Activated CD8-positive, alpha-beta T cell treated with anti-CD3 and anti-CD28 coated beads, Interleukin-2, amount 10 ng/mL, durations not matched to agents 7 days and 5 days (primary cell): ENCODE data around the gene KEAP1. TPM values are rescaled to one million over a fixed set of nuclear protein-coding genes. Genes with fewer than 3 reads are reported as not detected.
A peak's percentile ranks its signal among the peaks of the same experiment; 100 is the strongest.
"Not testable (repeated sequence)": the region's sequence is repeated elsewhere in the genome, so short reads cannot be mapped to it uniquely, and the experiment has no call there.

Experiments
- ATAC-seq: fragments of 150-1000 bp; cut with Tn5 transposase; one replicate; pipeline ENCODE4 v1.10.0; 2021; ENCODE audit warnings: moderate library complexity
- CTCF ChIA-PET: fragments of 350-600 bp; sonication (Branson Sonifier 250); formaldehyde crosslinking; loops from one replicate; lab custom pipeline; 2021; ENCODE audit warnings: antibody characterized with exemption; lab: Charles Lee
- POLR2A ChIA-PET: fragments of 350-600 bp; sonication (Branson Sonifier 250); formaldehyde crosslinking; loops from one replicate; lab custom pipeline; 2021; ENCODE audit warnings: antibody characterized with exemption; lab: Charles Lee
- DNase-seq: peaks from one replicate; pipeline ENCODE4 v3.0.0-alpha.2; 2020
- H3K27ac Mint-ChIP-seq: one replicate; pipeline ENCODE4 v1.8.0; 2021; ENCODE audit warnings: mild to moderate bottlenecking, mixed read lengths
- H3K27me3 Mint-ChIP-seq: one replicate; pipeline ENCODE4 v1.8.0; 2021; ENCODE audit warnings: low read depth, mixed read lengths
- H3K36me3 Mint-ChIP-seq: one replicate; pipeline ENCODE4 v1.8.0; 2021; ENCODE audit warnings: low read depth, mixed read lengths
- H3K4me1 Mint-ChIP-seq: one replicate; pipeline ENCODE4 v1.8.0; 2021; ENCODE audit warnings: low read depth, mixed read lengths
- H3K4me3 Mint-ChIP-seq: one replicate; pipeline ENCODE4 v1.8.0; 2021; ENCODE audit warnings: mild to moderate bottlenecking, mixed read lengths
- H3K9me3 Mint-ChIP-seq: one replicate; pipeline ENCODE4 v1.8.0; 2022; ENCODE audit warnings: mixed read lengths; ENCODE audit not compliant: insufficient read depth
- total RNA-seq, 2 experiments: library from RNA; stranded (reverse); gene quantifications; one replicate each; pipeline ENCODE4 v1.2.3, GENCODE V29; 2021

KEAP1 gene
- total RNA-seq: 10 to 100 TPM; 89.4 to 92.1 TPM

DNA sequence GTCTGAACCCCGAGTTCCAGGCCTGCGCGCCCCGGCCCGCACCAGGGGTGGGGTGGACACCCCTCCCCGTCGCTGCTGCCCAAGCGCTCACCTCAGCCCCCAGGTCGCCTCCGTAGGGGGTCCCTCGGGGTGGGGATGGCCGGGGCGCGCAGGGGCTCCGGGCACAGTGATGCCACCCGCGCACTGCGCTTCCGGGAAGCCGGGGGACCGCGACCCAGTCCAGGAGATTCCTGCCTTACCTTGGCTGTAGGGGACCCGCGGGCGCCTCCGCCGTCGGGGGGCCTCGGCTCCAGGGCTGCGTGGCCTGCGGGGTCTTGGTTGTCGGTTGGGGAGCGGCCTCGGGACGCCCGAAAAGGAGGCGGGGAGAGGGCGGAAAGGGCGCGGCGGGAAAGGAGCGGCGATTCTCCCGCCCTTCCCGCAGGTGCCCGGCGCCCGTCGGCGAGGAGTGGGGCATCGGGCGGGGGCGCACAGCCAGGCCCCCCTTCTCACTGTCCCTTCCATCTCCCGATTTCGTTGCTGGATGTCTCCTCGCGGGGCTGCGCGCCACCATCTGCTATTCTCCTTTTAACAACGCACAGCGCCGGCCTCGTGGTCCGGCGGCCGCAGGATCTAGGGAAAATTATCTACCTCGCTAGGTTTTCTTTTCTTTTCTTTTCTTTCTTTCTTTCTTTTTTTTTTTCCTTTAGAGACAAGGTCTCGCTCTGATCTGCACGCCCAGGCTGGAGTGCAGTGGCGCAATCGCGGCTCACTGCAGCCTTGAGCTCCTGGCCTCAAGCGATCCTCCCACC lies at the start of gene KEAP1:
Gene KEAP1, minus strand, starts transcription at position 355 of the 788 bp plus-strand sequence. CDS start 3,323 bp downstream, outside the sequence.
- ATAC-seq: peak; percentile 40
- no peaks in the 10 kb centered on the region for H3K27me3 Mint-ChIP-seq
- POLR2A ChIA-PET: interaction anchor here (0.7 to 1.4 kb wide), 4 partner anchors 40 to 85 kb away, joined by 3 to 4 read pairs (median 4); no protein-coding TSS in a partner anchor

DNA sequence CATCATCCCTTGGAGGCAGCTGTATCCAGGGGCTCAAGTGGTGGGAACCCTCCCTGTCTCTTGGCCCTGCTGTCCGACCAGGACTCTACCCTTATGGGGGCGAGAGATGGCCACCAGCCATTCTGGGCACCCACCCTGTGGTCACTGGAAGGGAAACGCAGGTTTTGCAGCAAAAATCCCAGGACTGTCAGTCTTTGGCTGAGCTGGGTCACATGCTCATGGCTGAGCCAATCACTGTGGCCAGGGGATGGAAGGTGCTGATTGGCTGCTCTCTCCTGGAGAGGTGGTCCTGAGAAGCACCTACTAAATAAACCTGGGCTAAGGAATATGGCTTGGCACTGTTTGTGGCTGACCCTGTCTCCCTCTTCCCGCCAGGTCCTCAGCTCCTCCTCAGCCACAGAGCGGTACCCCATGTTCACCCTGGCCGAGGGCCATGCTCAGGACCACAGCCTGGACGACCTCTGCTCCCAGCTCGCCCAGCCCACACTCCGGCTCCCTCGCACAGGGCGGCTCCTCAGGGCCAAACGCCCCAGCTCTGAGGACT lies 49.4 kb upstream of the KEAP1 start:
- Mint-ChIP-seq H3K27ac (peak overlapping the region; percentile 93), H3K4me3 (peak overlapping the region; percentile 63), H3K27me3 (no peaks in the 10 kb centered on the region), H3K4me1 (peaks cover 62% of the 10 kb centered on the region), H3K36me3 (peaks cover 71% of the 10 kb centered on the region), H3K9me3 (no peaks in the 10 kb centered on the region)
- ChIA-PET CTCF (interaction anchor here (0.9 to 7.1 kb wide), 17 partner anchors 11 to 165 kb away, joined by 3 to 76 read pairs (median 7); partner anchors contain the start of genes CDC37, CDKN2D, DNM2 and KRI1), POLR2A (interaction anchor here (1.0 to 8.3 kb wide), 6 partner anchors 9 to 149 kb away, joined by 3 to 141 read pairs (median 4); partner anchors contain the start of genes CDKN2D and KRI1)
- DNase-seq (peak; percentile 45), ATAC-seq (peak; percentile 5)

More for the DNA sequence above, at the start of gene KEAP1:
- peak within 1 kb of the TSS; percentile 88 for H3K4me3 Mint-ChIP-seq
- DNase-seq: peak; percentile 51
- peaks cover 41% of the 10 kb centered on the region for H3K4me1 Mint-ChIP-seq
- H3K36me3 Mint-ChIP-seq: peaks cover 23% of the 10 kb centered on the region
- CTCF ChIA-PET: interaction anchor here (0.9 to 1.1 kb wide), 4 partner anchors 20 to 78 kb away, joined by 3 read pairs; partner anchors contain the start of gene KRI1
- no peaks in the 10 kb centered on the region for H3K9me3 Mint-ChIP-seq
- peak within 1 kb of the TSS; percentile 95 for H3K27ac Mint-ChIP-seq

- DNase-seq: peak; percentile 62
- ATAC-seq: no peak
- POLR2A ChIA-PET: interaction anchor here (1.0 to 8.3 kb wide), 5 partner anchors 15 to 281 kb away, joined by 3 to 141 read pairs (median 4); partner anchors contain the start of genes CDKN2D, ICAM1 and KRI1
- Mint-ChIP-seq H3K4me3 (peak overlapping the region; percentile 25), H3K27ac (peak overlapping the region; percentile 93), H3K27me3 (no peaks in the 10 kb centered on the region), H3K9me3 (no peaks in the 10 kb centered on the region), H3K36me3 (peaks cover 72% of the 10 kb centered on the region), H3K4me1 (peaks cover 62% of the 10 kb centered on the region)
- CTCF ChIA-PET: interaction anchor here (0.9 to 7.1 kb wide), 11 partner anchors 11 to 150 kb away, joined by 3 to 76 read pairs (median 7); partner anchors contain the start of genes CDKN2D, KRI1 and QTRT1
Observed at GRCh38 chr19:10551698-10552301, 48.6 kb upstream of the KEAP1 start.

- not testable (repeated sequence) for H3K9me3 Mint-ChIP-seq, H3K27me3 Mint-ChIP-seq, ATAC-seq, DNase-seq, H3K4me3 Mint-ChIP-seq
- Mint-ChIP-seq H3K36me3 (peaks cover 71% of the 10 kb centered on the region), H3K4me1 (peaks cover 60% of the 10 kb centered on the region), H3K27ac (peak overlapping the region; percentile 20)
- ChIA-PET CTCF (interaction anchor here (1.0 to 7.1 kb wide), 10 partner anchors 10 to 313 kb away, joined by 3 to 76 read pairs (median 6); partner anchors contain the start of genes CDKN2D, KRI1 and QTRT1), POLR2A (interaction anchor here (1.2 to 8.3 kb wide), 4 partner anchors 16 to 280 kb away, joined by 4 to 141 read pairs (median 4); partner anchors contain the start of genes CDKN2D, ICAM1 and KRI1)
Observed at GRCh38 chr19:10551006-10551405, 47.9 kb upstream of the KEAP1 start.

- Mint-ChIP-seq H3K9me3 (no peaks in the 10 kb centered on the region), H3K4me1 (peaks cover 54% of the 10 kb centered on the region), H3K36me3 (peaks cover 69% of the 10 kb centered on the region), H3K27ac (peak overlapping the region; percentile 37), H3K4me3 (no peak overlapping the region), H3K27me3 (no peaks in the 10 kb centered on the region)
- CTCF ChIA-PET: interaction anchor here (1.0 to 7.1 kb wide), 6 partner anchors 9 to 314 kb away, joined by 3 to 76 read pairs (median 6); partner anchors contain the start of genes CDKN2D and KRI1
- POLR2A ChIA-PET: interaction anchor here (1.5 to 8.3 kb wide), 2 partner anchors 16 to 103 kb away, joined by 4 to 141 read pairs; partner anchors contain the start of genes CDKN2D and KRI1
- no peak for ATAC-seq
- DNase-seq: no peak
Observed at GRCh38 chr19:10550336-10550735, 47.2 kb upstream of the KEAP1 start.

- Mint-ChIP-seq H3K4me1 (peaks cover 54% of the 10 kb centered on the region), H3K27me3 (no peaks in the 10 kb centered on the region), H3K4me3 (no peak overlapping the region), H3K9me3 (no peaks in the 10 kb centered on the region), H3K27ac (no peak overlapping the region), H3K36me3 (peaks cover 71% of the 10 kb centered on the region)
- no peak for ATAC-seq
- no peak for DNase-seq
- ChIA-PET CTCF (no interaction called here), POLR2A (no interaction called here)
Observed at GRCh38 chr19:10549733-10550132, 46.6 kb upstream of the KEAP1 start.

DNA sequence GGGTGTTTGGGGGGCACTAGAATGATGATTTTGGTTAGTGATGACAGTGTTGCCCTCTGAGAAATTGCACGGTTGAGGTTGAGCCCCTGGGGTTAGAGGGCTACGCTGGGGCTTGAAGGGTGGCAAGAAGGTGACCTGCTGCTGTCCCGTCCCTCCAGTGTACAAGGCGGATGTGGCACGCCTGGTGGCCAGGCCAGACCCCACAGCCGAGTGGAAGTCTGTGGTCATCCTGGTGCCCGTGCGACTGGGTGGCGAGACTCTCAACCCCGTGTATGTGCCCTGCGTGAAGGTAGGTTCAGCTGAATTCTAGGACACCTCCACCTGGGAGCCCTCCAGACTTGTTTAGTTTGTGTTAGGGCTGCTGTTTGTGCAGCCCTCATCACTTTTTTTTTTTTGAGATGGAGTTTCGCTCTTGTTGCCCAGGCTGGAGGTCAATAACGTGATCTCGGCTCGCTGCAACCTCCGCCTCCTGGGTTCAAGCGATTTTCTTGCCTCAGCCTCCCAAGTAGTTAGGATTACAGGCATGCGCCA lies 45.7 kb upstream of the KEAP1 start:
- Mint-ChIP-seq H3K27me3 (no peaks in the 10 kb centered on the region), H3K9me3 (no peaks in the 10 kb centered on the region), H3K4me3 (no peak overlapping the region), H3K36me3 (peaks cover 64% of the 10 kb centered on the region), H3K27ac (no peak overlapping the region), H3K4me1 (peaks cover 49% of the 10 kb centered on the region)
- CTCF ChIA-PET: interaction anchor here (1.3 kb wide), 1 partner anchor 43 kb away, joined by 4 read pairs; no protein-coding TSS in a partner anchor
- POLR2A ChIA-PET: interaction anchor here (0.6 kb wide), 2 partner anchors 36 to 730 kb away, joined by 3 read pairs; no protein-coding TSS in a partner anchor
- ATAC-seq: no peak
- no peak for DNase-seq

DNA sequence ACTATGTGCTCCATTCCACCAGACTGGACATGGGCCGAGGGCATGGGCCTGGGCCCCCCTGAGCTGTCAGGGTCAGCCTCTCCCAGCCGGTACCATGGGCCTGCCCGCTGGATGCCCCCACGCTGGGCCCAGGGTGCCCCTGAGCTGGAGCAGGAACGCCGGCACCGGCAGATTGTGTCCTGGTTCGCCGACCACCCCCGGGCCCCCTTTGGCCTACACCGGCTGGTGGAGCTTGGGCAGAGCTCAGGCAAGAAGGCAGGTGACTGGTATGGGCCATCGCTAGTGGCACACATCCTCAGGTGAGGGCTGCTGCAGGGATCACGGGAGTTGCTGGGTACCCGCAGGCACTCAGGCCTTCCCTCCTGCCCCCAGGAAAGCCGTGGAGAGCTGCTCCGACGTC lies 43.7 kb upstream of the KEAP1 start:
- ChIA-PET CTCF (interaction anchor here (1.8 kb wide), 1 partner anchor 19 kb away, joined by 4 read pairs; the partner anchor contains the start of gene KRI1), POLR2A (interaction anchor here (1.8 kb wide), 1 partner anchor 20 kb away, joined by 5 read pairs; no protein-coding TSS in a partner anchor)
- Mint-ChIP-seq H3K36me3 (peaks cover 44% of the 10 kb centered on the region), H3K4me3 (no peak overlapping the region), H3K27me3 (peaks cover 2% of the 10 kb centered on the region), H3K9me3 (no peaks in the 10 kb centered on the region), H3K27ac (no peak overlapping the region), H3K4me1 (peaks cover 34% of the 10 kb centered on the region)
- no peak for ATAC-seq
- DNase-seq: no peak

DNA sequence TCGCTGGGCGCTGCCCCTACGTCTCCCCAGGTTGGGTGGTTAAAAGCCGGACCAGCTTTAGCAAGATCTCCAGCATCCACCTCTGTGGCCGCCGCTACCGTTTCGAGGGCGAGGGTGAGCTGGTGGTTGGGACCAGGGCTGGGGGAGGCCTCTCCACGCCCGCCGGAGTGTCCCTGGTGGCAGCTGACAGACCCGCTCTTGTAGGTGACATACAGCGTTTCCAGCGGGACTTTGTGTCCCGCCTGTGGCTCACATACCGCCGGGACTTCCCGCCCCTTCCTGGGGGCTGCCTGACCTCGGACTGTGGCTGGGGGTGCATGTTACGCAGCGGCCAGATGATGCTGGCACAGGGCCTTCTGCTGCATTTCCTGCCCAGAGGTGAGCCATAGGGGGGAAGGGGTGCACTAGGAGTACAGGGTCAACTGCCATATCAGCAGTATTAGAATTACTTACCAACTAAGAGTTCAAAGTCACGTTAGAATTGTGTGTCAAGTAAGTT lies 41.6 kb upstream of the KEAP1 start:
- ChIA-PET POLR2A (interaction anchor here (1.2 to 1.5 kb wide), 4 partner anchors 9 to 23 kb away, joined by 3 to 6 read pairs (median 4); partner anchors contain the start of gene KRI1), CTCF (interaction anchor here (1.0 to 1.2 kb wide), 2 partner anchors 22 to 34 kb away, joined by 3 read pairs; no protein-coding TSS in a partner anchor)
- H3K36me3 Mint-ChIP-seq: peaks cover 26% of the 10 kb centered on the region
- DNase-seq (no peak), ATAC-seq (no peak)
- peaks cover 9% of the 10 kb centered on the region for H3K27me3 Mint-ChIP-seq
- H3K4me3 Mint-ChIP-seq: peak overlapping the region; percentile 90
- H3K9me3 Mint-ChIP-seq: no peaks in the 10 kb centered on the region
- H3K4me1 Mint-ChIP-seq: peaks cover 17% of the 10 kb centered on the region
- peak overlapping the region; percentile 88 for H3K27ac Mint-ChIP-seq

- ChIA-PET CTCF (interaction anchor here (1.0 to 1.2 kb wide), 2 partner anchors 23 to 33 kb away, joined by 3 read pairs; no protein-coding TSS in a partner anchor), POLR2A (interaction anchor here (1.2 to 1.5 kb wide), 3 partner anchors 10 to 22 kb away, joined by 3 to 6 read pairs (median 5); partner anchors contain the start of gene KRI1)
- Mint-ChIP-seq H3K27me3 (peaks cover 9% of the 10 kb centered on the region), H3K4me1 (peaks cover 17% of the 10 kb centered on the region), H3K36me3 (peaks cover 24% of the 10 kb centered on the region), H3K27ac (peak overlapping the region; percentile 88), H3K9me3 (no peaks in the 10 kb centered on the region), H3K4me3 (peak overlapping the region; percentile 90)
- DNase-seq (peak; percentile 48), ATAC-seq (peak; percentile 26)
Observed at GRCh38 chr19:10544242-10544752, 41.1 kb upstream of the KEAP1 start.
